Neural progenitor cell (in vitro differentiated cells): Measurements from ENCODE around the gene MTRF1L. TPM values are rescaled to one million over a fixed set of nuclear protein-coding genes. Genes with fewer than 3 reads are reported as not detected.

Experiments used
- DNase-seq: peaks from one replicate; pipeline ENCODE4 v3.0.0-alpha.2; 2016; ENCODE audit warnings: low spot score
- H2AFZ ChIP-seq: fragments of 200-600 bp; sonication (generic); replicated peaks from 2 replicates; pipeline ENCODE4 v1.6.1; 2016; ENCODE audit warnings: antibody characterized with exemption
- H3F3A ChIP-seq: fragments of 200-600 bp; sonication (generic); 2 replicates; pipeline ENCODE4 v1.6.1; 2016; ENCODE audit warnings: antibody characterized with exemption, low read depth
- H3K27ac ChIP-seq: fragments of 200-600 bp; sonication (generic); 2 replicates; pipeline ENCODE4 v1.5.1; 2016; ENCODE audit warnings: mild to moderate bottlenecking
- H3K27me3 ChIP-seq: fragments of 200-600 bp; sonication (generic); 2 replicates; pipeline ENCODE4 v1.6.1; 2016; ENCODE audit warnings: mild to moderate bottlenecking, moderate library complexity
- H3K36me3 ChIP-seq: fragments of 200-600 bp; sonication (generic); 2 replicates; pipeline ENCODE4 v1.5.1; 2016
- H3K4me1 ChIP-seq: fragments of 200-600 bp; sonication (generic); 2 replicates; pipeline ENCODE4 v1.6.1; 2016; ENCODE audit warnings: mixed run types
- H3K4me2 ChIP-seq: fragments of 200-600 bp; sonication (generic); 2 replicates; pipeline ENCODE4 v1.6.1; 2016
- H3K4me3 ChIP-seq: fragments of 200-600 bp; sonication (generic); 2 replicates; pipeline ENCODE4 v1.5.1; 2016
- H3K79me2 ChIP-seq: fragments of 200-600 bp; sonication (generic); 2 replicates; pipeline ENCODE4 v1.6.1; 2016; ENCODE audit warnings: low read depth
- H3K9ac ChIP-seq: fragments of 200-600 bp; sonication (generic); 2 replicates; pipeline ENCODE4 v1.6.1; 2016
- H3K9me3 ChIP-seq: fragments of 200-600 bp; sonication (generic); 2 replicates; pipeline ENCODE4 v1.5.1; 2016; ENCODE audit warnings: low read depth
- H4K20me1 ChIP-seq: fragments of 200-600 bp; sonication (generic); 2 replicates; pipeline ENCODE4 v1.6.1; 2016; ENCODE audit warnings: low read depth
- H3K27ac Mint-ChIP-seq: 3 replicates; pipeline ENCODE4 v1.8.0; 2021; ENCODE audit warnings: mixed read lengths
- H3K27me3 Mint-ChIP-seq: 2 replicates; pipeline ENCODE4 v1.8.0; 2022; ENCODE audit warnings: low read depth, mild to moderate bottlenecking, inconsistent platforms, moderate library complexity, mixed read lengths; ENCODE audit not compliant: insufficient read depth
- H3K36me3 Mint-ChIP-seq: 3 replicates; pipeline ENCODE4 v1.8.0; 2021; ENCODE audit warnings: mixed read lengths
- H3K4me1 Mint-ChIP-seq: 3 replicates; pipeline ENCODE4 v1.8.0; 2021; ENCODE audit warnings: mixed read lengths
- H3K4me3 Mint-ChIP-seq: 3 replicates; pipeline ENCODE4 v1.8.0; 2021; ENCODE audit warnings: mild to moderate bottlenecking, moderate library complexity, mixed read lengths
- H3K9me3 Mint-ChIP-seq: 3 replicates; pipeline ENCODE4 v1.8.0; 2020; ENCODE audit warnings: mixed read lengths
- CTCF ChIP-seq: fragments of 200-600 bp; sonication (generic); IDR thresholded peaks from 2 replicates; pipeline ENCODE4 v1.5.1; 2017; ENCODE audit warnings: antibody characterized with exemption, mild to moderate bottlenecking
- EZH2 ChIP-seq: fragments of 200-600 bp; sonication (generic); IDR thresholded peaks from 2 replicates; pipeline ENCODE4 v1.6.1; 2017; ENCODE audit warnings: antibody characterized with exemption, mild to moderate bottlenecking, moderate library complexity
- EZH2phosphoT487 ChIP-seq: fragments of 200-600 bp; sonication (generic); IDR thresholded peaks from 2 replicates; pipeline ENCODE4 v1.6.1; 2017; ENCODE audit warnings: antibody characterized with exemption
- total RNA-seq: library from RNA; depleted of rRNA; stranded (reverse); fragments of >200 nt; gene quantifications from 2 replicates; pipeline ENCODE4 v1.2.3, GENCODE V29; 2015; ENCODE audit warnings: low replicate concordance

MTRF1L gene
- total RNA-seq, 1 donor from 2014 or later, result 29.0 TPM

DNA sequence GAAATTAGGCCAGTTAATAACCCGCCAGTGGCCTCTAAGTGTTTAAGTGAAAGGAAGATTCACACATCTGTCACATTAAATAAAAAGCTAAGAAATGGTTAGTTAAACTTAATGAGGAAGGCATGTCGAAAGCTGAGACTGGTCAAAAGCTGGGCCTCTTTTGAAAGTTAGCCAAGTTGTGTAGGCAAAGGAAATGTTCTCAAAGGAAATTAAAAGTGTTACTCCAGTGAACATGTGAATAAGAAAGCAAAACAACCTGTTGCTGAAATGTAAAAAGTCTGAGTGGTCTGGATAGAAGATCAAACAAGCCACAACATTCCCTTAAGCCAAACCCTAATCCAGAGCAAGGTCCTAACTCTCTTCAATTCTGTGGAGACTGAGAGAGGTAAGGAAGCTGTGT is 10.9 kb upstream of the MTRF1L start:
- Histone ChIP-seq H3K4me2 (no peak overlapping the region), H4K20me1 (no peaks in the 10 kb centered on the region), H3F3A (no peaks in the 10 kb centered on the region), H3K27me3 (no peaks in the 10 kb centered on the region), H3K36me3 (no peaks in the 10 kb centered on the region), H3K27ac (no peak overlapping the region), H3K79me2 (no peaks in the 10 kb centered on the region), H3K9me3 (no peaks in the 10 kb centered on the region), H3K4me1 (no peaks in the 10 kb centered on the region), H2AFZ (no peak overlapping the region), H3K9ac (no peak overlapping the region), H3K4me3 (no peak overlapping the region)
- Mint-ChIP-seq H3K36me3 (peaks cover 2% of the 10 kb centered on the region), H3K9me3 (no peaks in the 10 kb centered on the region), H3K27me3 (no peaks in the 10 kb centered on the region), H3K4me3 (no peak overlapping the region), H3K27ac (no peak overlapping the region), H3K4me1 (no peaks in the 10 kb centered on the region)
- TF ChIP-seq EZH2phosphoT487 (no peak), EZH2 (no peak), CTCF (no peak)
- no peak for DNase-seq

DNA sequence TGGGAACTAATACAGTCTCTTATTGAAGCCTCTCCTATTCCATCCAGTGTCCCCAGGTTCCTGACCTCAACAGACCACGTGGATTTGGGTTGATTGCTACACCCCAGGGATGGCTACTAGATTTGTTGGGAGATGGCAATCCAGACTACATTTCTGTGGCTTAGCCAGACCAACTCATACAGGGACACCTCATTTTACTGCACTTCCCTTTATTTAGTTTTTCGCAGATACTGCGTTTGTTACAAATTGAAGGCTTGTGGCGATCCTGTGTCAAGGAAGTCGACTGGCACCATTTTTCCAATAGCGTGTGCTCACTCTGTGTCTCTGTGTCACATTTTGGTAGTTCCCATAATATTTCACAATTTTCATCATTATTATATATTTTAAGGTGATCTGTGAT is 10.3 kb upstream of the MTRF1L start:
- Histone ChIP-seq H3K27me3 (no peaks in the 10 kb centered on the region), H3K27ac (no peak overlapping the region), H4K20me1 (no peaks in the 10 kb centered on the region), H2AFZ (no peak overlapping the region), H3K4me2 (no peak overlapping the region), H3K79me2 (no peaks in the 10 kb centered on the region), H3K9me3 (no peaks in the 10 kb centered on the region), H3K36me3 (no peaks in the 10 kb centered on the region), H3K4me3 (no peak overlapping the region), H3K9ac (no peak overlapping the region), H3F3A (no peaks in the 10 kb centered on the region), H3K4me1 (no peaks in the 10 kb centered on the region)
- H3K4me3 Mint-ChIP-seq, result no peak overlapping the region
- TF ChIP-seq CTCF (no peak), EZH2 (no peak), EZH2phosphoT487 (no peak)
- DNase-seq, result no peak
- H3K4me1 Mint-ChIP-seq, result no peaks in the 10 kb centered on the region
- no peaks in the 10 kb centered on the region for H3K9me3 Mint-ChIP-seq
- H3K27me3 Mint-ChIP-seq, result no peaks in the 10 kb centered on the region
- H3K36me3 Mint-ChIP-seq, result peaks cover 2% of the 10 kb centered on the region
- H3K27ac Mint-ChIP-seq, result no peak overlapping the region

- Histone ChIP-seq H3F3A (peaks cover 20% of the 10 kb centered on the region), H3K9ac (peak overlapping the region; percentile 69), H2AFZ (peak overlapping the region; percentile 45), H3K9me3 (no peaks in the 10 kb centered on the region), H4K20me1 (peaks cover 35% of the 10 kb centered on the region), H3K4me2 (peak overlapping the region; percentile 93), H3K27ac (peak overlapping the region; percentile 88), H3K27me3 (no peaks in the 10 kb centered on the region), H3K4me1 (peaks cover 19% of the 10 kb centered on the region), H3K79me2 (peaks cover 56% of the 10 kb centered on the region), H3K4me3 (peak overlapping the region; percentile 74), H3K36me3 (peaks cover 4% of the 10 kb centered on the region)
- H3K27ac Mint-ChIP-seq, result peak overlapping the region; percentile 98
- H3K27me3 Mint-ChIP-seq, result peaks cover 2% of the 10 kb centered on the region
- TF ChIP-seq CTCF, result no peak
- TF ChIP-seq EZH2phosphoT487, result peak; percentile 8
- H3K4me3 Mint-ChIP-seq, result peak overlapping the region; percentile 94
- DNase-seq, result peak; percentile 15
- H3K9me3 Mint-ChIP-seq, result no peaks in the 10 kb centered on the region
- H3K4me1 Mint-ChIP-seq, result peaks cover 22% of the 10 kb centered on the region
- H3K36me3 Mint-ChIP-seq, result peaks cover 7% of the 10 kb centered on the region
Observed at GRCh38 chr6:153003366-153003690, 819 bp upstream of the MTRF1L start.
